Dermis blood vessel endothelial cell (primary cell): ENCODE measurements around the gene ABCG2. TPM values are rescaled to one million over a fixed set of nuclear protein-coding genes. Genes with fewer than 3 reads are reported as not detected.

Source experiments
- DNase-seq: peaks from one replicate; pipeline ENCODE4 v3.0.0; 2010
- total RNA-seq: library from RNA; depleted of rRNA; stranded (reverse); fragments of >200 nt; gene quantifications from 2 replicates; pipeline ENCODE4 v1.2.3, GENCODE V29; 2014

ABCG2 gene
- total RNA-seq, 1 donor from 2014 or later = 96.0 TPM

- no peak for DNase-seq
Observed at GRCh38 chr4:88062843-88063242, 95.6 kb downstream of the ABCG2 start.

DNA sequence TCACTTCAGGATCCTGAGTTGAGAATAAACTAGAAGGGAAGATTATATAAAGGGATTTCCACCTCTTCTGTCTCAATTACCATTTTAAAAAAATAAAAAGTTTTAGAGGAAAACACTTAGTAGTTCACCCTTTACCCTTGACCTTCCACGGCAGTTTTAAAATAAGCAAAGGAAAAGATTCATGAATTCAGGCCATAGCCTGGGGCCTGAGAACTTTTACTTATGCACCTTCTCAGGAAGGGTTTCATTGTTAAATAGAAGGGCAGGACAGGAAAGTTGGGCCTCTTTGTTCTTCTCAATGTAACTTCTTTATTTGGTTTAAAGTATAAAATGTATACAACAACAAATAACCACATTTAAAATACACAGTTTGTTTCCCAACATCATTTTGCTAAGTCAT is 96.1 kb downstream of the ABCG2 start:
- DNase-seq = peak; percentile 78

GRCh38 chr4:88060431-88060830 is 98.0 kb downstream of the ABCG2 start:
- DNase-seq = no peak

GRCh38 chr4:88059766-88060165 is 98.7 kb downstream of the ABCG2 start:
- peak; percentile 41 for DNase-seq

DNA sequence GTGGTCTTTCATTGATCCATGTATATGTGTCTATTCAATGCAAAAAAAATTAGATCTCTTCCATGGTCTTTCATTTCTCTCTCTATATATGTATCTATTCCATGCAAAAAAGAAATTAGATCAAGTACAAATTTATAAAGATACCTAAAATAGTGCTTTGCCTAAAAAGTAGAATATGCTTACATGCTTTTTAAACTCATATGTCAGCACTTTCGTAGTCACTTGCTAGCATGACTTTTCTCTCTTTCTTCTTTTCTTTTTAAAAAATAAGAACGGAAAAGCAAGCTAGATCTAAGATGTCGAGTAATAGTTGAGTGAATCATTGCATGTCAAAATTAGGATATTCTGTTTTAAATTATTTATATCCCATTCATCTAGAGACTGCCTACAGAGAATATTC is 100.1 kb downstream of the ABCG2 start:
- no peak for DNase-seq

GRCh38 chr4:88054901-88055300 is 103.5 kb downstream of the ABCG2 start:
- DNase-seq = peak; percentile 85

DNA sequence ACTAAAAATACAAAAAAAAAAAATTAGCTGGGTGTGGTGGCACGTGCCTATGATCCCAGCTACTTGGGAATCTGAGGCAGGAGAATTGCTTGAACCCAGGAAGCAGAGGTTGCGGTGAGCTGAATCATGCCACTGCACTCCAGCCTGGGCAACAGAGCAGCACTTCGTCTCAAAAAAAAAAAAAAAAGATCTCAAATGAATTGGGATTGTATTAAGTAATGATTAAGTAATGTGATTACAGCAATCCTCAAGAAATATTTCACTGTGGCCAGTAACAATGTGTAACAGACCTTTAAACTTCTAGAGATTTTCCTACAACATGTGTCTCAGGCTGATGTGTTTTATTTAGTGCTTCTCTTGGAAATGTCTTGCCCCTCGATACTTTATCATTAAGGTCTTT is 104.2 kb downstream of the ABCG2 start:
- no peak for DNase-seq

DNA sequence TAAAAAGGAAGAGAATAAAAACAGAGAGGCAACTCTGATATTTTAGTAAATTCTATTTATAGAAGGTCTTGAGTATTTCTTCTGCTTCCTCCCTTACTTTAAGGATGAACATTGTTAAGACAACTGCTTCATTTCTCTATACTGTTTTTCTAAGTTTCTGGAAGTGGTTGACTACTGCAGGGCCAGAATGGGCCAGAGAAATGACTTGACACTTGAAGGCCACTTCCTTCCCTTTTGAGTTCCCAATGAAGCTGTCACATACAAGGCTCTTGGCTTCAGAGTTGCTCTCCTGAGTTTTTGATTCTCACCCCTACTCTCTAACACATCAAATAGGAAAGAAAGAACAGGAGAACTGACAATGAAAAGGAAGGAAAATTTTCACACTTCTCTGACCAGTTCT is 113.4 kb downstream of the ABCG2 start:
- DNase-seq = no peak

DNA sequence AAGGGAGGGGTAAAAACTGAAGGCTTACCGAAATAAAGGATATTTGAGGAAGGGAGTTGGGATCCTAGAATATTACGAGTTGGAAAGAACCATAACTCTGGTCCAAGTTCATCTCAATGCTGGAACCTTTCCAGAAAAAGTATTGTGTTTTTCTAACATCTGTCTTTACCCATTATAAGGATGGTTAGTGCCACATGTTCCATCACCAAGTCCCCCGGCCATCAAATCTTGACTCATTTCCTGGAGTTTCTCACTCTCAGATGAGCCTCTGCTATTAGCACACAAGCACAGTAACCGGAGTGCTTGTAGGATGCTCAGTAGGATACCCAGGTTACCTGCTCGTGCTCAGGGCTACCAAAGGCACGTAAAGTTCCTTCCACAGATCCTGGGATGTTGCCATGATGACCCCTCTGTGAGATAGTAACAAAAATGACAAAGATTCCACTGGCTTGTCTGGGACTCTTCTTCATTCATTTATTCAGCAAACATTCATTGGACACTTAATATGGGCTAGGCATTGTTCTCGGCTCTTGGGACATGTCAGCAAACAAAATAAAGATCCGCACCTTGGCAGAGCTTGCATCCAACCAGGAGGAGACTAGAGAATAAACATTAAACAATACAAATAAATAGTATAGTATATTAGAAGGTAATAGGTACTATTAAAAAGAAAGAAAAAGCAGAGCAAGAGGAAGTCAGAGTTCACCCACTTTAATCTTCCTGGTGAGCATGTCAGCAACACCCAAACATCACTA is 114.7 kb downstream of the ABCG2 start:
- peak; percentile 67 for DNase-seq

GRCh38 chr4:88043001-88043400 is 115.4 kb downstream of the ABCG2 start:
- DNase-seq = peak; percentile 85

DNA sequence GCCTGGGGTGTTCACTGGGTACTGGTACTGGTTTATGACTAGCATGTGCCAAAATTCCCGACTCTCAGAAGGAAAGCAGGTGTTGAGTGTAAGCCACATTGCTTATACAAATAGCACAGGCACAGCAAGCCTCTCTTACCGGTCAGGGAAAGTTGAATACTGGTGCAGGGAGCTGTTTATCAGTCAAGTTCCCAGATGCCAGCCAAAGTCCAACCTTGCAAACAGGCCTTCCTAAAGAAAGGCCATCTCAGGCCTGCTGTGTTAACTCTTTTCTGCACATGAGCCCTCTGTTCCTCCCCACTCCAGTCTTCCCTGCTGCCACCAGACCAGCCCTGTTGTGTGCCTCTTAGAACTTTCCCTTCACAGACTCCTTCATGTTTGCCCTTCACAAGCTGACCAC is 116.8 kb downstream of the ABCG2 start:
- no peak for DNase-seq

- no peak for DNase-seq
Observed at GRCh38 chr4:88040707-88041106, 117.7 kb downstream of the ABCG2 start.

Other genes starting within 250 kb of the ABCG2 start
- gene SPP1, start 182.9 kb downstream of the ABCG2 start, total RNA-seq = 4.4 and 11.6 TPM in 2 replicates
- 41.9 and 48.8 TPM in 2 replicates for gene PKD2, start 151.0 kb downstream of the ABCG2 start, total RNA-seq
- 7.9 and 8.0 TPM in 2 replicates for gene PPM1K, start 125.9 kb upstream of the ABCG2 start, total RNA-seq
- gene HERC6, start 220.2 kb upstream of the ABCG2 start, total RNA-seq = 7.8 and 11.5 TPM in 2 replicates